Measurements from ENCODE around the gene PRKAB1. TPM values are rescaled to one million over a fixed set of nuclear protein-coding genes. Genes with fewer than 3 reads are reported as not detected.

Gene PRKAB1
- total and polyA plus RNA-seq, 9 of the 15 experiments (the other 6 are each of a cell fraction or from before 2014, with no cell fraction given), result 32.6 to 94.2 (median 63.8) TPM

DNA sequence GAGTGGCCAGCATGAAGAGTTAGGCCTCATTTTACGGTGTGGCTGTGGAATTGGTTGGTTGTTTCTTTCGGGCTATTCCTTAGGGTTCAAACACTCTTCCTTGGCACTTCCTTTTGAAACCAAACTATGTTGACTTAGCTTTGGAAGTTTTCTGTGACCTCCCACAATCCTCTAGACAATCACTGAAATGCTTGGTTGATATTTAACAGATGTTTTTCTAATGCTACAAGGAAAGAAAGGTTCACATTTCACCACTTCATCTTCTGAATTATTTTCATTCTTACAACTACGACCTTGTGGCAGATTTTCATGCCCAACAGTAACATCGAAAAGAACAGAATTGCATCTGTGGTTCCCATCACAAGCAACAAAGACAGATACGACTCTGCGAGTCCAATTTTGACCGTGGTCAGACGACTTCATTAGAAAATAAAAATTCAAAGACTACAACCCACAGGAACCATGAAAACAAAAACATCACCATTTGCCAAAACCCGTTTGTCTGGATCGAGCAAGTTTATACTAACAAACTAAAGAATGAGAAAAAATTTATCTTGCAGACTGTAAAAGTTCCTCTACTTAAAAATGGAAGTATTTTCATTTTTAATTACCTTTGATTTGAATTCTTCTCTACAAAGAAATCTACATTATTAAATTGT lies 16.9 kb downstream of the PRKAB1 start:
- FAIRE-seq, result no peak
- H3K9me1 ChIP-seq (ENCODE audit: control insufficient read depth, insufficient read depth, low read length), result no peaks in the 10 kb centered on the region
- H2AFZ ChIP-seq (ENCODE audit: low read depth, low read length), result no peak overlapping the region
- H3K79me2 ChIP-seq (ENCODE audit: control insufficient read depth, insufficient read depth, low read length), result no peaks in the 10 kb centered on the region
- H3K4me3 ChIP-seq, result no peak overlapping the region
- no peaks in the 10 kb centered on the region for H3K27me3 ChIP-seq (ENCODE audit: control insufficient read depth in 2 of 2, insufficient read depth in 2 of 2, low read length in 2 of 2)
- no peaks in the 10 kb centered on the region for H4K20me1 ChIP-seq (replicated peaks; ENCODE audit: control insufficient read depth, insufficient read depth, low read length)
- ATAC-seq, result no peak
- H3K27ac ChIP-seq (ENCODE audit: extremely low read depth, low read depth, low read length), result no peak overlapping the region
- peaks cover 50% of the 10 kb centered on the region for H3K36me3 ChIP-seq (ENCODE audit: control insufficient read depth, insufficient read depth, low read length)
- in situ Hi-C loops (cut with MboI), result no loop called here
- ChIA-PET CTCF (ENCODE audit: low intra/inter-chr PET ratio) (no interaction called here), POLR2A (interaction anchor here (0.6 to 1.6 kb wide), 3 partner anchors 26 to 510 kb away, joined by 3 to 4 read pairs (median 3); no protein-coding TSS in a partner anchor)
- no peak for DNase-seq (ENCODE audit: extremely low read depth in 1 of 4, low spot score in 3 of 4)
- no peaks in the 10 kb centered on the region for H3K9me3 ChIP-seq (replicated peaks; ENCODE audit: control insufficient read depth, insufficient read depth, low read depth, low read length)
- H3K4me1 ChIP-seq (replicated peaks in 1 of 2; ENCODE audit: control insufficient read depth in 2 of 2, insufficient read depth in 2 of 2, low read length in 2 of 2), result no peaks in the 10 kb centered on the region; a peak in 3 of 5 replicates
- BruUV-seq (replicated peaks), result no TSS peak
- WGBS (ENCODE audit: insufficient coverage, low coverage, missing lambda C conversion rate), result 83% methylated on average over 10 of the region's 10 CpGs
- no peak overlapping the region for H3K9ac ChIP-seq (ENCODE audit: insufficient read depth in 1 of 2, low read depth in 2 of 2, low read length in 2 of 2)
- intact Hi-C loops (cut with micrococcal nuclease), result no loop called here
- H3K4me2 ChIP-seq (ENCODE audit: insufficient read depth, low read length), result no peak overlapping the region
- no peak for TF ChIP-seq KDM2B (CRISPR knock-in tag; IDR thresholded peaks at IDR 0.05)
- no peak for TF ChIP-seq FOSL1 (tag; conservative IDR thresholded peaks at IDR 0.05)
- no peak for TF ChIP-seq EWSR1 (IDR thresholded peaks at IDR 0.05; ENCODE audit: borderline replicate concordance, low read depth, partially characterized antibody)
- TF ChIP-seq CAMTA2 (CRISPR knock-in tag; conservative IDR thresholded peaks at IDR 0.05), result no peak
- no peak for TF ChIP-seq CREB1 (IDR thresholded peaks at IDR 0.05)
- TF ChIP-seq CREB1 (CRISPR knock-in tag; IDR thresholded peaks at IDR 0.05), result no peak
- no peak for TF ChIP-seq SIN3A (IDR thresholded peaks at IDR 0.05; ENCODE audit: borderline replicate concordance in 2 of 2, control insufficient read depth in 1 of 2, low read depth in 2 of 2, low read length in 2 of 2)
- no peak for TF ChIP-seq MED1 (CRISPR knock-in tag; IDR thresholded peaks at IDR 0.05; ENCODE audit: borderline replicate concordance)
- TF ChIP-seq ZBTB40 (IDR thresholded peaks at IDR 0.05), result no peak
- no peak for TF ChIP-seq ZBTB40 (CRISPR knock-in tag; IDR thresholded peaks at IDR 0.05)
- no peak for TF ChIP-seq CBFB (CRISPR knock-in tag; IDR thresholded peaks at IDR 0.05)
- no peak for TF ChIP-seq SMAD3 (CRISPR knock-in tag; conservative IDR thresholded peaks at IDR 0.05)
- no peak for TF ChIP-seq HES1 (IDR thresholded peaks at IDR 0.05; ENCODE audit: low read depth)
- no peak for TF ChIP-seq ZKSCAN8 (CRISPR knock-in tag; IDR thresholded peaks at IDR 0.05)

All from K562 (cell line).